HG02571 (cell line): ENCODE data around the gene FAM47E.

Experiments used
- ATAC-seq: cut with Tn5 transposase; IDR thresholded peaks from one replicate; pipeline ENCODE4 v1.9.1; 2021; ENCODE audit warnings: mild to moderate bottlenecking, moderate library complexity; ENCODE audit not compliant: unreplicated experiment

FAM47E gene

GRCh38 chr4:76298227-76298626 is 46.7 kb downstream of the FAM47E start:
- no peak for ATAC-seq

DNA sequence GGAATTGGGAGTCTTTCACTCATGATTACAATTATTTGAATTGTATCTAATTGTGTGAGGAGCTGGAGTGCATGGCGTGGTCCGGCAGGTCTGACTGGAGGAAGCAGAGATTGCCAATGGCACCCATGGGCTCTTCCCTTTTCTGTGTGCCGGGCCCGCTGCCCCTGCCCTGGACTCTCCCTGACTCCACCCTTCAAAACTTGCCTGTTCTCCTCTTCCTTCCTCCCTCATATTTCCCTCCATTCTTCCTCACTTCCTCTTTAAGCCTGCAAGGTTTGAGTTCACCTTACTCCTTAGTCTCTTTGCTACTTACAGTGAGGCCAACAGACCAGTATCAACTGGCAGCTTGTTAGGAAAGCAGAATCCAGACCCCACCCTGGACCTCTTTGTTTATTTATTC is 48.5 kb downstream of the FAM47E start:
- no peak for ATAC-seq

DNA sequence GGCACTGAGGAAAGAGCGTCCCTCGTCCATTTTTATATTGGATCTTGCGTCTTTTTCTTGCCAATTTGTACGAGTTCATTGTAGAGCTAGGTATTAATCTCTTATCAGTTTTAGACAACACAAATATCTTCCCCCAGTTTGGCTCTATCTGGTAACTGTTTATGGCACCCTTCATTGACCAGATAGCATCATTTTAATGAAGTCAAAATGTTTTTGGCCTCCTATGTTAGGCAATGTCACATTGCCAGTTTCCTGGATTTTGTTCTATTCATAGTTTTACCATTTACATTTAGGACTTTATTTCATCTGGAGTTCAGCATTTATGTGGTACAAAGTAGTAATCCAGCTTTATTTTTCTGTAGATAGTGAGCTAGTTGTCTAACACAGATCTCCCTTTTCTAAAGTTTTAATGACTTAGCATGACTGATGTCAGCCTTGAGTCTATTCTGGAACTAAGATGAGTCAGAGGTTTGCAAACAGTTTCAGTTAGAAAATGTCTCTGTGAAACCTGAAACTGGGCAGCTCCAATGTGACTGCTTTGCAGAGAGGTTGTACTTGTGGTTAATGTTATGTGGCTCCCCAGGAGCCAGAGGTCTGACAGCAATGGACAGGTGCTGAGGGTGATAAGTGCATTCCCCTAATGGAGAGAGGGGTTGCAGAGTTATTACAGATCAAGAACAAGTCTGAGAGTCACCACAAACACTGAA is 49.7 kb downstream of the FAM47E start:
- peak; percentile 98 for ATAC-seq

- no peak for ATAC-seq
These were observed 50.2 kb downstream of the FAM47E start for GRCh38 chr4:76301775-76302162.

- no peak for ATAC-seq
These were observed 51.4 kb downstream of the FAM47E start for GRCh38 chr4:76302826-76303438.

- no peak for ATAC-seq
These were observed 53.6 kb downstream of the FAM47E start for GRCh38 chr4:76305033-76305687.

DNA sequence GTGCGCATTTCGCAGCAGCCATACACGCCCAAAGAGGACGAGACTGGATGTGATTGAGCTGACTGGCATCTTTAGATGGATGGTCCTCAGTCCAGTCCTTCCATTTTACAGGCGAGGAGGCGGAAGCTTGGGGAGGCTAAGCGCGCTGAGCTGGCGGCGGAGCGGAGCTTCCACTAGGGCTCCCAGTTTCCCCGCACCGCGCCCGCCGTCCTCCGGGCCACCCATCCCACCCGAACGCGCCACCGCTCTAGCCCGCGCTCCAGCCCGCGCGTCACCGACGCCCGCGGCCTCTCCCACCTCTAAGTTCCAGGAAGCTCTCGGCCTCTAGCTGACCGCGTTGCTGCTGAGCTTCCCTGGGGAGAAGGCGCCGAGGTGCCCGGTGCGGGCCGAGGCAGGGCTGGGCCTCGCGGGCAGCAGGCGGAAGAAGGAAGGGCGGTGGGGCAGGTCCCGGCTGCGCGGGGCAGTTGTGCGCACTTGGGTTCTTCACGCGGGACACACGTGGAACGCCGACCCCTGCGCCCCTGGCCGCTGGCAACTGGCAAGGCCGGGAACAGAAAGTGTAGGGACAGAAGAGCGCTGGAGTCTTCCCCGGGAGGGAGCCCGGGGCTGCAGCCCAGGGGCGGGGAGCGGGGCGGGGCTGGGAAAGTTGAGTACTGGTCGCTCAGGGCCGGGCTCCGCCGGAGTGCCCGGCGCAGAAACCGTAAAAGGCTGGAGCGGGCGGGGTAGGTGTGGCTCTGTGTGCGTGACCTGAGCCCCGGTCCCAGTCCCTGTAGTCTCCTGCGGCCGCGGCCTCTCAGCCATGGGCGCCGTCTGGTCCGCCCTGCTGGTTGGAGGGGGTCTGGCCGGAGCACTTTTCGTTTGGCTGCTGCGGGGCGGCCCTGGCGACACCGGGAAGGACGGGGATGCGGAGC is 54.7 kb downstream of the FAM47E start, which contains the start of gene STBD1:
TSS of gene STBD1 (plus strand) at position 763 of the 911 bp plus-strand sequence. CDS start at position 800, 37 bp downstream.
- ATAC-seq: no peak

GRCh38 chr4:76306882-76307659 is 55.5 kb downstream of the FAM47E start:
- no peak for ATAC-seq

- ATAC-seq: no peak
These were observed 56.1 kb downstream of the FAM47E start for GRCh38 chr4:76307660-76308014.

- no peak for ATAC-seq
These were observed 57.0 kb downstream of the FAM47E start for GRCh38 chr4:76308548-76308947.

DNA sequence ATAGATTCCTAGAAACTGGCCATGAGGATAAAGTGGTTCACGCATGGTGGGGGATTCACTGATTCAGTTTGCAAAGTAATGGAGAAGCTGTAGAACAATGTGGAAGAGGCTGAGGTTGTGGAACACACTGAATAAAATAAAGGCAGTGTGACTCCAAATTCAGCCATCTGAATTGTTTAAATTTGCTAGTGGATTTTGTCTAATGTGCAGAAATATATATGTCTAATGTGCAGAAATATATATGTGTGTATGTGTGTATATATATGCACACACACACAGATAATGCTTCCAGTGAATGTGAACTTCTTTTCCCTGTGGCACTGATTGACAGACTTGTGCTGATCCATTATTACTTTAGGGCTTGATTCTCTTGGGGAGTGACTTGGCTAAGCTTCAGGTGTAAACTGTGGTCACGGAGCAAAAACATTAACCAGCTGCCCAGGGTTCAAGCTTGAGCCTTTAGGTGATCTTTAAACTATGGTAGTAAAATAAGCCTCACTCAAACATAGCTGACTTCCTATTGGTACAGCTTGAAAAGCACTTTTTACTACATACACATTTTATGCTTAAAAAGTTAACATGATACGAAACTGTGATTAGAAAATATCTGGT is 58.5 kb downstream of the FAM47E start:
- no peak for ATAC-seq

DNA sequence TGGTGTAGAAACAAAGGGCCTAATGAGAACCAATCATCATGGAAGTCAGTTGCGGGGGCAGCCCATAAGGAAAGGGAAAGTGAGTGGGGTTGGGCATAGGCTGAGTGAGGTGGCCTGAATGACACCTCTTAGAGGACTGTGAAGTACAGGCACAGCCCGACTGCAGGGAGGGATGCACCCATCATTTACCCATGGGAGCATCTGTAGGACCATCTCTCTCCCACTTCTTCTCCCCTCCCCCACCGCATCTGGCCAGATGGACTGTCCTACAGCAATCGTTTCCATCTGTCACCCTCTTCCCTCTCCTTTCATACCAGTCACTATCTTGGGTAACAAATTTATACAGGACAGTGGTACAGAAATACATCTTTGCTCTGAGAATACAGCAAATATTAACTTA is 59.2 kb downstream of the FAM47E start:
- ATAC-seq: no peak

DNA sequence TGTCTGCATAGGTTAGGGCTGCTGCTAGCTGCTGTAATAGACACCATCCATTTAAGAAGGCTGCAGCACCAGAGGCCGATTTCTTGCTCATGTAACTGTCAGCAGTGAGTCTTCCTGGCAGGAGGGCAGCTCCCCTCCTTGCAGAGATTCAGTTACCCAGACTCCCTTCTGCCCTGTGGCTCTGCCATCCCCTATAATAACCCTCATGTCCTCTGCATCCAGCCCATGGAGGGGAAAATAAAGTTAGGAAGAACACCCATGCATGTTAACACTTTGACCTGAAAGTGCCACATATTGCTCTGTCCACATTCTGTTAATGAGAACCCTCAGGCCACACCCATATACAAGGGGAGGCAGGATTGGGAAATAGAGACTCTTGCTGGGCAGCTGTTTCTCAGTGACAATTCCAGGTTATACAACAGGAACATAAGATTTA is 60.4 kb downstream of the FAM47E start:
- ATAC-seq: no peak

DNA sequence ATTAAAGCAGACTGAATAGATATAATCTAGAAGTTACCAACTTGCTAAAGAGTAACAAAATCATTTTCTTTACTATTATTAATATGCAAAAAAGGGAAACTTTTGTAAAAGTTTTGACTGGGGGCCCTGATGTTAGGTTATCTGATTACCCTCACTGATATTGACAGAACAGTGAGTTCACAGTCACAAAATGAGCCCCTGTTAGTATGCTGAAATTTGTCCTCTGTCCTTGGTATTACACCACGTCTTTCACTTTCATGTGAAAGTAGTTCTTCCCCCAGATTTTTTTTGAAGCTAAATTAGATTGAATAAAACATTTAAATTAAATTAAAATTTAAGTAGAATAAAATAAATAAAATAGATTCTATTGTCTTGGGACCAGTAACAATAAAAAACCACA is 60.9 kb downstream of the FAM47E start:
- ATAC-seq: no peak

GRCh38 chr4:76313547-76313946 is 62.0 kb downstream of the FAM47E start:
- no peak for ATAC-seq

- no peak for ATAC-seq
These were observed 63.9 kb downstream of the FAM47E start for GRCh38 chr4:76315267-76315918.

DNA sequence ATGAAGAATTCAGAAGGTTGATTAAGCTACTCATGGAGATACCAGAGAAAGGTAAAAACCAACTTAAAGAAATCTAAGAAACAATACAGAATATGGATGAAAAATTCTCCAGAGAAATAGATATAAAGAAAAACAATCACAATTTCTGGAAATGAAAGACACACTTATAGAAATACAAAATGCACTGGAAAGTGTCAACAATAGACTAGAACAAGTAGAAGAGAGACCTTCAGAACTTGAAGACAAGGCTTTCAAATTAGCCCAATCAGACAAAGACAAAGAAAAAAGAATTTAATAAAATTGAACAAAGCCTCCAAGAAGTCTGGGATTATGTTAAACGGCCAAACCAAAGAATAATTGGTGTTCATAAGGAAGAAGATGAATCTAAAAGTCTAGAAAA is 64.6 kb downstream of the FAM47E start:
- no peak for ATAC-seq

DNA sequence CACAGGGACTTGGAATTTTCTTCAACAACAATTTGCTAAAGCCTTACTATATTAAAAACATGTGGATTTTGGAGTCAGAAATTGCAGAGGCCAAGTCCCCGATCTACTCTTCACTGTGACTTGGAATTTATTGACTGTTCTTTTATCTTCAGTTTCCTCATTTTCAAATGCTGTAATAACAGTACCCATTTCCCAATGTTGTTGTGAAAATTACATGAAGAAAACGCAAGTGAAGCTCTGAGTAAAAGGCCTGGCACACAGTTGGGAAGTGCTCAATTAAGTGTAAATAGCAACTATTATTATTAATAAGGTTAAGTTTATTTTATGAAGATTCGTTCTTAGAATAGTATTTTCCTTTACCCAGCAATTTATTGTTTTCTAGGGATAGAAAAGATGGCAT is 70.7 kb downstream of the FAM47E start:
- no peak for ATAC-seq

GRCh38 chr4:76325072-76325471 is 73.6 kb downstream of the FAM47E start:
- ATAC-seq: no peak
